CMK (cell line): ENCODE measurements around the gene BPTF.
A peak's percentile ranks its signal among the peaks of the same experiment; 100 is the strongest.
"Not testable (repeated sequence)": the region's sequence is repeated elsewhere in the genome, so short reads cannot be mapped to it uniquely, and the experiment has no call there.

Experiments used
- DNase-seq: peaks from one replicate; pipeline ENCODE4 v3.0.0-alpha.2; 2010; ENCODE audit warnings: low read depth

BPTF gene, protein sequence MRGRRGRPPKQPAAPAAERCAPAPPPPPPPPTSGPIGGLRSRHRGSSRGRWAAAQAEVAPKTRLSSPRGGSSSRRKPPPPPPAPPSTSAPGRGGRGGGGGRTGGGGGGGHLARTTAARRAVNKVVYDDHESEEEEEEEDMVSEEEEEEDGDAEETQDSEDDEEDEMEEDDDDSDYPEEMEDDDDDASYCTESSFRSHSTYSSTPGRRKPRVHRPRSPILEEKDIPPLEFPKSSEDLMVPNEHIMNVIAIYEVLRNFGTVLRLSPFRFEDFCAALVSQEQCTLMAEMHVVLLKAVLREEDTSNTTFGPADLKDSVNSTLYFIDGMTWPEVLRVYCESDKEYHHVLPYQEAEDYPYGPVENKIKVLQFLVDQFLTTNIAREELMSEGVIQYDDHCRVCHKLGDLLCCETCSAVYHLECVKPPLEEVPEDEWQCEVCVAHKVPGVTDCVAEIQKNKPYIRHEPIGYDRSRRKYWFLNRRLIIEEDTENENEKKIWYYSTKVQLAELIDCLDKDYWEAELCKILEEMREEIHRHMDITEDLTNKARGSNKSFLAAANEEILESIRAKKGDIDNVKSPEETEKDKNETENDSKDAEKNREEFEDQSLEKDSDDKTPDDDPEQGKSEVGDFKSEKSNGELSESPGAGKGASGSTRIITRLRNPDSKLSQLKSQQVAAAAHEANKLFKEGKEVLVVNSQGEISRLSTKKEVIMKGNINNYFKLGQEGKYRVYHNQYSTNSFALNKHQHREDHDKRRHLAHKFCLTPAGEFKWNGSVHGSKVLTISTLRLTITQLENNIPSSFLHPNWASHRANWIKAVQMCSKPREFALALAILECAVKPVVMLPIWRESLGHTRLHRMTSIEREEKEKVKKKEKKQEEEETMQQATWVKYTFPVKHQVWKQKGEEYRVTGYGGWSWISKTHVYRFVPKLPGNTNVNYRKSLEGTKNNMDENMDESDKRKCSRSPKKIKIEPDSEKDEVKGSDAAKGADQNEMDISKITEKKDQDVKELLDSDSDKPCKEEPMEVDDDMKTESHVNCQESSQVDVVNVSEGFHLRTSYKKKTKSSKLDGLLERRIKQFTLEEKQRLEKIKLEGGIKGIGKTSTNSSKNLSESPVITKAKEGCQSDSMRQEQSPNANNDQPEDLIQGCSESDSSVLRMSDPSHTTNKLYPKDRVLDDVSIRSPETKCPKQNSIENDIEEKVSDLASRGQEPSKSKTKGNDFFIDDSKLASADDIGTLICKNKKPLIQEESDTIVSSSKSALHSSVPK (N-terminal part only)

DNA sequence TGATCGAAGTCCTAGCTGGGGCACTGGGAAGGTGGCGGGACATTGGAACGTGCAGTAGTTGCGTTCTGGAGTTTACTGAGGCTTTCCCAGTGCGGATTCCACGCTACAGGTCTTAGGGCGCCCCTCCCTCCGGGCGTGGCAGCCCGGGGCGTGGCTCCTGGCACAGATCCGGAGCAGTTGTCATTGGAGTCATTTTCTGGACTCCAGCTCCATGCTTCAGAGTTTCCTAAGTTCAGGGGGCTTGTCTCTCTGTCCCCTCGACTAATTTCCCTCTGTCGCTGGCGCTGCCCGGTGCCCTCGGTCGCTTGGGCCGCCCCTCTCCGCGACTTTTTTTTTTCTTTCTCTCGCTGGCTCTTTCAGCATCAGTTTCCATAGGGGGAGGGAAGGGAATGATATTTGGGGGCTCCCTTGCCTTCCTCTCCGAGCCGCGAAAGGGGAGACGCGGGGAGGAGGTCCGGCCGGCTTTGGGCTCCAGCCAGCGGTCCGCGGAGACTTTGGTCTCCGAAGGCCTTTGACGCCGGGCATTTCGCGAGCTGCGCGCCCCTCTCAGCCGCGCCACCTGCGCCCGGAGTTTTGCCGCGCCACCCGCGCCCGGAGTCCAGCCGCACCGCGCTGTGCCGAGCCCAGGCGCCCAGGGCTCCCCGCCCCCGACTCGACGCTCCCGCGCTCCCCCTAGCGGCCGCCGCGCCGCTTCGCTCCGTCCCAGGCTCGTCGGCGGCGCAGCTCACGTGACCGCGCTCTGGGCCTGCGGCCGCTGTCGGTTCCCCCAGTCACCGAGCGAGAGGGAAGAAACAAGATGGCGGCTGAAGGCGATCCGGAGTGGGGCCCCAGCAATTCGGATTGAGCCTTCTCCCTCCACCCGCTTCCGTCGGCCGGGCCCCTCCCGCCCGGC lies at the start of gene BPTF:
BPTF (plus strand) TSS at position 769 of the 892 bp plus-strand sequence. CDS start 222 bp downstream, outside the sequence.
- DNase-seq, result peak; percentile 83

DNA sequence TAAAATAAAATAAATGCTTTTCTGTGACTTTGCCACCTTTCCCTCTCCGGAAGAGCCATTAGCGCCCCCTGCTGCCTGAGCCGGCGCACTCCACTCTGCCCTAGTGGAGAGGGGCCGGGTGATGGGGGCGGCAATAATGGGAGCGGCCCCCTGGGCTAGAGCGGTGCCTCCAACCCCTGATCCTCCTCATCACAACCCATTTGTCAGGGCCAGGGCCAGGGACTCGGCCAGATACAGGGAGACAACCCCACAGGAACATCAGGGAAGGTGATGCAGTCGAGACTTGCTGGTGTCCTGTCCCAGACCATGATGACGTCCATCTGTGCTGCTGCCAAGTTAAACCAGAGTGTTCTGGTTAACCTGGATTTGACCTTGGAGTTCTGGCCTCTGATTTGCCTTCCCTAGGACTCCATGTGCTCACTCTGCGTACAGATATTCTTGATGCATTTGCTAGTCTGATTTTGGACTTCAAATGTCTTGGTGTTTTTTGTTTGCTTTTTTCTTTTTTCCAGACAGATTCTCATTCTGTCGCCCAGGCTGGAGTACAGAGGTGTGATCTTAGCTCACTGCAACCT lies 46.1 kb upstream of the BPTF start:
- no peak for DNase-seq

DNA sequence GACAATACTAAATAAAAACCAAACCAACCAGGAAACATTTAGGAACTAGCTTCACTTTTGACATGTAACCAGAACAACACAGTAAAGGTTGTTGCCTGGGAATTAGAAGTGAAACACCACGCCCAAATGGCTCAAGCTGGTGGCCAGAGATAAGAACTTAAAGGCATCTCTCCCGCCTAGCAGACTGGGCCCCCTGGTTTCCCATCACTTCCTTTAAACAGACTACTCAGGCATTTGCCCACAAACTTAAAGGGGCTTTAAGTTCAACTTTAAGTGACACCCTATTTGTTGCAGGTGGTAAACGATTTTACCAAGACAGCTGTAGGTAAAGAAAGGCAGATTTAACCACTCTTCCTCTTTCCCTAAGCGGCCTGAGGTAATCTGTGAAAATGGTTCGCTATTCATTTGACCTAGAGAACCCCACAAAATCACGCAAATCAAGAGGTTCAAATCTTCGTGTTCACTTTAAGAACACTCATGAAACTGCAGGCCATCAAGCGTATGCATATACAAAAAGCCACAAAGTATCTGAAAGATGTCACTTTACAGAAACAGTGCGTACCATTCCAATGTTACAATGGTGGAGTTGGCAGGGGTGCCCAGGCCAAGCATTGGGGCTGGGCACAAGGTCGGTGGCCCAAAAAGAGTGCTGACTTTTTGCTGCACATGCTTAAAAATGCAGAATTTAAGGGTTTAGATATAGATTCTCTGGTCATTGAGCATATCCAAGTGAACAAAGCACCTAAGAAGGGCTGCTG lies 40.8 kb upstream of the BPTF start:
- peak; percentile 82 for DNase-seq

DNA sequence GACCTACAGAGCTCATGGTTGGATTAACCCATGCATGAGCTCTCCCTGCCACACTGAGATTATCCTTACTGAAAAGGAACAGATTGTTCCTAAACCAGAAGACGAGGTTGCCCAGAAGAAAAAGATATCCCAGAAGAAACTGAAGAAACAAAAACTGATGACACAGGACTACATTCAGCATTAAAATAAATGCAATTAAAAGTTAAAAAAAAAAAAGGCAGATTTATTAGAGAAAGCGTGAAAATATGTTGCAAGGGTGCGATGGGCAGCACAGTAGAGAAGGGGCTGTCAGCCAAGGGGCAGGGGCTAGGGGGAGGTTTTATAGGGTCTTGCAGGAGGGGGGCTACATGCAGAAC lies 40.2 kb upstream of the BPTF start:
- DNase-seq, result no peak

DNA sequence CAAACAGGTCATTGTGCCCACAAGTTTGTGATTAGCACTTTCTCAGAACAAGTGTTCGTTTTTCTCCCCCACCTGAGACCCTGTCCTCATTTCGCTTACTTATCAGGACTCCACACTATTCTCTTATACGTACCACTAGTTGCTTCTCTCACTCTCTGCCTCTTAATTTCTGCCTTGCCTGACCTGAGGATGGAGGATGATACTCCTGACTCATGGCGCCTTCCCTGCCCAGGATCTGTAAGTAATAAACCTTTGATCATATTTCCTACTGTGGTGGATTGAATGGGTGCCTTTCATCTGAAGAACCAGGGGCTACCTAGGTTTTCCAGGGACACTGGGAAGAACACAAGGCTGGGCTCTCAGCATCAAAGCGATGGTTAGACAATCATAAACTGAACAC lies 39.8 kb upstream of the BPTF start:
- no peak for DNase-seq

DNA sequence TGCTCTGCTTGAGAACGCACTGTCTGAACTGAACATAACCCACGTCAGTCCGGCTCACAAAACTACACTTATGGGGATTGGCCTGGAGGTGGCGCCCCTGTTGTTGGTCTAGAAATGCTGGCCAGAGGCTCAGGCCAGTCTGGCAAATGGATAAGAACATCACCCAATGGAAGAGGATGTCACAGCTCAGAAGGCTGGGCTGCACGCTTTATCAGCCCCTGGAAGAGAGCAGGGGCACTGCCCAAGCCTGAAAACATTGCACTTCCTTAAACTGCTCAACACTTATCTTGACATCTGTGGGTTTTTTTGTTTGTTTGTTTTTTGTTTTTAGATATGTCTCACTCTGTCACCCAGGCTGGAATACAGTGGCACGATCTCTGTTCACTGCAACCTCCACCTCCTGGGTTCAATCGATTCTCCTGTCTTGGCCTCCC lies 24.8 kb upstream of the BPTF start:
- DNase-seq, result peak; percentile 70

DNA sequence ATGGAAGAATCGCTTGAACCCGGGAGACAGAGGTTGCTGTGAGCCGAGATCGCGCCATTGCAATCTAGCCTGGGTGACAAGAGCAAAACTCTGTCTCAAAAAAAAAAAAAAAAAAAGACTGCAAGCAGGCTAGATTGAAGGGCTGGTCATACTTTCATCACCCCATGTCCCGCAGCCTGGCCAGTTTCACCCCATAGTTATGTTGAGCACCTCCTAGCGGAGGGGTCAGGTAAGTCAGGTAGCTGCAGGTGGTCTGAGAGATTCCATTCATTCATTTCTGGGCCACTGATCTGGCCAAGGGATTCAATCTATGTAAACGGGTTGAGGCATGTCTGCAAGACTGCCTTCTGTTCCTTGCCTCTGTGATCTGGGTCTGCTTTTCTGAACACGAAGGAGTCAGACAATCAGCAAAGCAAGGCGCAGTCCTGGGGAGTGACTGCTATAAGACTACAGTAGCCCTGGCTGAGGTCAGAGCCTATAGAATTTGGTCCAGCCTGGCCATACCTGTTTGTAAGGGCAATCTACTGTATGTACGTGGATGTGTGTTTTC lies 23.6 kb upstream of the BPTF start:
- no peak for DNase-seq

DNA sequence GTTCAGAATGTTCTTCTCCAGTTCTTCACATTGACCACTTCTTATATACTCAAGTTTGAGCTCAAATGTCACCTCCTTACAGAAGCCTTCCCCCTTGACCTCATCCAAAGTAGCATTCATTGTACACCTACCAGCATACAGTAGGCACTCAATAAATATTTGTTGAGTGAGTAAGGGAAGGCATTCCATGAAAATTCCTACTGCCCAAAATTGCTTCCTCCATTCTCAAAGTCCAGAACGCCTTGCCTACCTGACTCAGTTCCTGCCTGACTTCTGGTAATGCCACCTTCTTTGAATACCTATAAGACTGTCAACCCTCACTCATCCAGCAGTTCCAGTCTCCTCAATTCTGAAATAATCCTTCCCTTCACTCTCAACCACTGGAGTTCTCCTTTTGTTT lies 14.8 kb upstream of the BPTF start:
- no peak for DNase-seq

DNA sequence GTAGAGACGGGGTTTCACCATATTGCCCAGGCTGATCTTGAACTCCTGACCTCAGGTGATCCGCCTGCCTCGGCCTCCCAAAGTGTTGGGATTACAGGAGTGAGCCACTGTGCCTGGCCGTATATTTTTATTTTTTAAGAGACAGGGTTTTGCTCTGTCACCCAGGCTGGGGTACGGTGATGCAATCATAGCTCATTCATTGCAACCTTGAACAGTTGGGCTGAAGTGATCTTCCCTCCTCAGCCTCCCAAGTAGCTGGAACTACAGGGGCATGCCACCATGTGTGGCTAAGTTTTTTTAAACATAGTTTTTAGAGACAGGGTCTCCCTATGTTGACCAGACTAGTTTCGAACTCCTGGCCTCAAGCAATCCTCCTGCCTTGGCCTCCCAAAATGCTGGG lies 12.9 kb upstream of the BPTF start:
- DNase-seq, result not testable (repeated sequence)

DNA sequence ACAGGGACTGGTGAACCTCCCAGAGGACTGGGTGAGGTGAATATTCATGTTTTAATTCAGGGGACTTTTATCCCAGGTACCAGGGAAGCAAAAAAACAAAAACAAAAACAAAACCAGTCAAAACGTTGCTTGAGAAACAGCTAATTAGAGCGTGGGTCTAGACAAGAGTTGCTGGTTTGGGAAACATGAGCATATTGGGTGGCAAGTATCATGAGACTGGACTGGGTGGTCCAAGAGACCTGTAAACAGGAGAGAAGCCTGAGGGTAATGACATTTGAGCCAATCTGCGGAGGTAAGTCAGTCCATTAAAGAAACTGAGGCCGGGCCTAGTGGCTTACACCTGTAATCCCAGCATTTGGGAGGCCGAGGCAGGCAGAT lies 11.5 kb upstream of the BPTF start:
- DNase-seq, result no peak

DNA sequence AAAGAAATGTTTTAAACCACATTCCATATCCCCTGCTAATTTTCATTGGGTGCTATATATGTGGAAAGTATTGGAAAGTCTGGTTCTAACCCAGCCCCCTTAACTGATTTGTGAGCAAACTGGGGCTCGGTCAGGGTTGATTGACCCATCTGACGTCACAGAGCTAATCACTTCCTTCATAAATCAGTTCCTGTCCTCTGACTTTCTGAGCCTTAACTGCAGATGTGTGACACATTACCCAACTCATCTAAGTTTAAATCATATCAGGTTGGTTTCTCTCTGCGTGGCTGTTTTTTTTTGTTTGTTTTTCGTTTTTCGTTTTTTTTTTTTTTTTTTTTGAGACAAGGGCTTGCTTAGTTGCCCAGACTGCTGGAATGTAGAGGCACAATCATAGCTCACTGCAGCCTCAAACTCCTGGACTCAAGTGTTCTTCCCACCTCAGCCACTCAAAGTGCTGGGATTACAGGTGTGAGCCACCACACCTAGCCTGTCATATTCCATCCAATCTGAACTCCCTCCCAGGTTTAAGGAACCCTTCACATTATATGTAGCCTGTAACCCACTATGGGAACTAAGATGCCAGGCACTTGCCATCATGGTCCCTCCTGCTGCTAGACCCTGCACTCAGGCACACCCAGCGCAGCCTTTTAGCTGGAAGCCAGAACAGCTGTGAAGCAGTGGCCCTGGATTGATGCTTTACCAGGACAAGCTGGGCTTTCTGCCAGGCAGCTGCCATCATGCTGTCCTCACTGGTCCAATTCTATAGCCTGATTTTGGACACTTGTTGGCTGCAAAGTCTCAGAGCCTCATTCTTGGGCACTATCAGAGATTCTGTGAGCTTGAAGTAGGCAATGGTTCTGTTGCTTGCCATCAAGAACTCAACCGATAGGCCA lies 6.9 kb upstream of the BPTF start:
- no peak for DNase-seq

DNA sequence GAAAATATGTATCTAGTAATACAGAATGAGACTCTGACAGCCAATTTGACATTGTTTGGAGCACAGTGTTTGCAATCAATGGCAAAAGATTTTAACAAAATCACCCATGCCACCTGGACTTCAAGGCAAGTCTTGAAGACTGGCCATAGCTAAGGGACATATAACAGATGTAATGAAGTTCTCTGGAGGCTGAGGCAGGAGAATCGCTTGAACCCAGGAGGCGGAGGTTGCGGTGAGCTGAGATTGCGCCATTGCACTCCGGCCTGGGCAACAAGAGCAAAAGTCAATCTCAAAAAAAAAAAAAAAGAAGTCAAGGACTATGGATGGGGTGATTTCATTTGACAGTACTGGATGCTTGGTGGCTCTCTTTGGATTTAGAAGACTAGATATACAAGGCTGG lies 5.6 kb upstream of the BPTF start:
- no peak for DNase-seq

DNA sequence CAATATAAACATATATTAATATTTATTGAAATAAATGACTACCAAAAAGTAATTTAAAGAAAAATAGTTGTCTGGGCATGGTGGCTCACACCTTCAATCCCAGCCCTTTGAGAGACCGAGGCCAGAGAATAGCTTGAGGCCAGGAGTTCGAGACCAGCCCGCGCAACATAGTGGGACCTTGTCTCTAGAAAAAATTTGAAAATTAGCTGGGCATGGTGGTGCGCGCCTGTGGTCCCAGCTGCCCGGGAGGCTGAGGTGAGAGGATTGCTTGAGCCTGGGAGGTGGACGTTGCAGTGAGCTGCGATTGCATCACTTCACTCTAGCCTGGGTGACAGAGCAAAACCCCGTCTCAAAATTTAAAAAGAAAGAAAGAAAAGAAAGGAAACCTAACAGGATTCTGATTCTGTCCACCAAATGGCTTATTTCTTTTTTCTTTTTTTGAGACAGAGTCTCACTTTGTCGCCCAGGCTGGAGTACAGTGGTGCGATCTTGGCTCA lies 3.4 kb upstream of the BPTF start:
- no peak for DNase-seq

DNA sequence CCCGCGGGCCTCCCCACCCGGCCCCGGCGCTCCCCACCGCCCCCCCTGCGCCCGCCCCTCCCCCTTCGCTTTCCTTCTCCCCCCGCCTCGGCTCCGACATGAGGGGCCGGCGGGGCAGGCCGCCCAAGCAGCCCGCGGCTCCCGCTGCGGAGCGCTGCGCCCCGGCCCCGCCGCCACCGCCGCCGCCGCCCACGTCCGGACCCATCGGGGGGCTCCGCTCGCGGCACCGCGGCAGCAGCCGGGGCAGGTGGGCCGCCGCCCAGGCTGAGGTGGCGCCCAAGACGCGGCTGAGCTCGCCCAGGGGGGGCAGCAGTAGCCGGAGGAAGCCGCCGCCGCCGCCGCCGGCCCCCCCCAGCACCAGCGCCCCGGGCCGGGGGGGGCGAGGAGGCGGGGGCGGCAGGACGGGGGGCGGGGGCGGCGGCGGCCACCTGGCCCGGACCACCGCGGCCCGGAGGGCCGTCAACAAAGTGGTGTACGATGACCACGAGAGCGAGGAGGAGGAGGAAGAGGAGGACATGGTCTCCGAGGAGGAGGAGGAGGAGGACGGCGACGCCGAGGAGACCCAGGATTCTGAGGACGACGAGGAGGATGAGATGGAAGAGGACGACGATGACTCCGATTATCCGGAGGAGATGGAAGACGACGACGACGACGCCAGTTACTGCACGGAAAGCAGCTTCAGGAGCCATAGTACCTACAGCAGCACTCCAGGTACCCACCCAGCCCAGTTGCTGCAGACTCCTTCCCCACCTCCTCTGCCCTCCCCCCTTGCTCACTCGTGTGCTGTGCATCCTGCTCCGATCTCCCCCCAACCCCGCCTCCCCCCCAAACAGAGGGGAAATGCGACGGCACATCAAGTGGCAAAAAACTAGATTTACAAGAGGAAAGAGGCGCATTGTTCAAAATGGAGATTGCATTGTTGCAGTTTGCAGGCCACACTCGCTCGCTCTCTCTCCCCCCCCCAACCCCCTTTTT lies 611 bp downstream of the BPTF start:
- not testable (repeated sequence) for DNase-seq

DNA sequence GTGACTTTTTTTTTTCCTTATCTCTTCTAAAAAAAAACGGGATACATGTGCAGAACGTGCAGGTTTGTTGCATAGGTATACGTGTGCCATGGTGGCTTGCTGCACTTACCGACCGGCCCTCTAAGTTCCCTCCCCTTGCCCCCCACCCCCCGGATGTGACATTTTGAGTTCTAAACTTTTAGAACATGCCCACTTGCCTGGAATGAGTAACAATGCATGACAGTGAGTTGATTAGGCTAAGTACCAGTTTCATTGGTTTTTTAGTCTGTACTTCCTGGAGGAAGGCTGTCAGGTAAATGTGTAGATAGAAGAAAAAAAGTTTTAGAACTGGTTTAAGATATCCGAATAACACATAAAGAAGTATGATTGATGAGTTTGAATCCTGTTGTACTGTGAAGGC lies 4.0 kb downstream of the BPTF start:
- DNase-seq, result no peak

DNA sequence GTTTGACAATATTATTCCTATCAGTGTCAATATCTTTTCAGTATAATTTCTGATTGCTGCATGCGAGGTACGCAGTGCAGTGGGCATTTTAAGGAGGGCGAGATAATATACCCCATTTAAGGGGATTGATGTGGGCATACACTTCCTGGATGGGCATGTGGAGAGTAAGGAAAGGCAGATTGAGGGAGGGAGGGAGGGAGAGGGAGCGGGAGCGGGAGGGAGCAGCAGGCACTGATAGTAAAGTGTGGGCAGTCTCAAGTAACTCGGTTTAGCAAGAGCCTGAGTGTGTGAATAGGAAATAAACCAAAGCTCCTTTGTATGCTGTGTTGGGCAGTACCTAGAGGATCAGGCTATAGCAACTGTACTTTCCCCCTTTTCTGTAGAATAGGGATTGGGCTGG lies 5.1 kb downstream of the BPTF start:
- no peak for DNase-seq

DNA sequence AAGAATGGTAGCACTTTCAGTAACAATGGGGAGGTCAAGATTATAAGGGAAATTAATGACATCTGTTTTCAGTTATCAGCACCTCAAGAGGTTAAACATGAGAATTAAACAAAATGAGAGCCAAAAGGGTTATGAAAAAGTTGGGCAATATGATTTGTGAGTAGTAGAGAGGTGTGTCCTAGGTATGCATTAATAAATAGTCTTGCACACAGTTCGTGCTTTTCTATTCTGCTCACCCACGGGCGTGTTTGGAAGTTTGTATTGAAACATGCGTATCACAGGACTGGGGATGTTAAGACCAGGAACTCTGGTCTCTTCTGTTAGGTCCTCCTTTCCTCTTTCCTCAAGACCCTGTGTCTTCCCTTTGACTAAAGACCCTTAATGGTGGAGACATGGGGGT lies 6.0 kb downstream of the BPTF start:
- DNase-seq, result no peak

DNA sequence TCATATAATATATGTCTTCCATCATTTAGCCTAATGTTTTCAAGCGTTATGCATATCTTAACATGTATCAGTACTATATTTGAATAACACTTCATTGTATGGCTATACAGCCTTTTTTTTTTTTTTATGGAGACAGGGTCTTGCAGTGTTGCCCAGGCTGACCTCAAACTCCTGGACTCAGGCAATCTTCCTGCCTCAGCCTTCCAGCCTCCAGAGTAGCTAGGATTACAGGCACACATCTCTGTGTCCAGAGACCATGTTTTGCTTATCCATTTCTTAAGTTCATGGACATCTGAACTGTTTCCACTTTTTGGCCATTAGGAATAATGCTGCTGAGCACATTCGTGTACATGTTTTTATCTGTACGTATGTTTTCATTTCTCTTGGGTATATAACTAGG lies 7.8 kb downstream of the BPTF start:
- DNase-seq, result no peak
